GM19328 (cell line): ENCODE results near the gene CHPT1.

Experiments
- ATAC-seq: cut with Tn5 transposase; IDR thresholded peaks from one replicate; pipeline ENCODE4 v1.9.1; 2021; ENCODE audit warnings: mild to moderate bottlenecking, moderate library complexity; ENCODE audit not compliant: unreplicated experiment

The CHPT1 gene

DNA sequence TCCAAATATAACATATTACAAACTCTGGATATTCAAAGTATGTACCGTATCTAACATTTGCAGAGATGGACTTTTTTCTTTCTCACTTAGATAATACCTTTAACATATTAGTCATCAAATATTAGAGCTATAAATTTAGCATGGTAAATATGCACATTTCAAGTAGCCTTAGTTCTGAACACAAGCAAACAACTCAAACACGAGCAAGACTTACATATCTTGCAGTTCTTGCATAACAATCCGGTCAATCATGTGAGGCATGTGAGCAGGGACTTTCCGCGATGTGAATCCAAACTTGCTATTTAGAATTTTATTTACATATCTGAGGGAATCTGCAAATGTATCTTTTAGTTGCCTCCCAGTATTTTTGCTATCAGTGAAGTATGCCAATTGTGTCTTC lies 63.9 kb downstream of the CHPT1 start:
- no peak for ATAC-seq

DNA sequence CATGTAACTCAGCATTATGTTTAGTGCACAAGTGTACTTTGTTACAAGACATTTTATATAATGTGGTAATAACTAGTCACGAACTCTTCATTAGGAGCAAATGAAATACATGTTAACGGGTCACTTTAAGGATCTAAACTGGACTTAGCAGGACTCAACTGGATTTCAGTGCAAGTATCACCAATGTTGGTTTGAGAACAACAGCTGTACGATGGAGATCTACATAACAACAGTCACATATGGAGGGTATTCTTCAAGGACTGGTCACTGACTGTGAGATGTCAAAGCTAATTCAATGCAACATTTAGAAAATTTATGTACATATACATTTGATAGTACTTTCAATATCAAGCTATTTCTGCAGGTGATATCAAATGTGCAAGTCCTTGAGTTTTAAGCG lies 64.3 kb downstream of the CHPT1 start:
- ATAC-seq: no peak

DNA sequence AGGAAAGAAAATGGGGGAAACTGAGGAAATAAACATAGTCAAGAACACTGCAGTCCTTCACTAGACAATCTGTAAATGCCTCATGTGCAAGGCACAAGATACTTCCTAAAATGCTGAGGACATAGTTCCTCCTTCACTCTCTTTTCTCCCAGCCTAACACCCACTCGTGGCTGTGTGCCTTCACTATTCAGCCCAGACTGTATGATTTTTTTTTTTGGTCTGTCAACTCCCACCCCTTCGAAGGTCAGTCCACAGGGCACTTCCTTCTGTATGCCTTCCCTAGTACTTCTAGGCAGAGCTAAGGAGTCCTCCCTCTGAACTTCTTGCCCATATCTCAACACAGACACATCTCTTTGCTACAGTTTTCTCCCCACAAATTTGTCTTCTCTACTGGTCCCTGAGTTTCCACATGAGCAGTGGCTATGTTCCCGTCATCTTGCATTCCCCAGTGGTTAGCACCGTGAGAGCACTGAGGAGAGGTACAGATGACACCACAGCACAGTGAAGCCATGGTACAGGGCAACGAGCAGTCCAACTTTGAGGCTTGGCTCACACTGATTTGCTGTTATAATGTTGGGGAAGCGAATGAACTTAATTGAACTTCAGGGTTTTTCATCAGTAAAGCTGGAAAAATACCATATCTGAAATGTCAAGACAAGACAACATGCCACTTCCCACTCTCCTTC lies 65.9 kb downstream of the CHPT1 start:
- no peak for ATAC-seq

GRCh38 chr12:101764051-101764792 lies 66.8 kb downstream of the CHPT1 start:
- ATAC-seq: no peak

DNA sequence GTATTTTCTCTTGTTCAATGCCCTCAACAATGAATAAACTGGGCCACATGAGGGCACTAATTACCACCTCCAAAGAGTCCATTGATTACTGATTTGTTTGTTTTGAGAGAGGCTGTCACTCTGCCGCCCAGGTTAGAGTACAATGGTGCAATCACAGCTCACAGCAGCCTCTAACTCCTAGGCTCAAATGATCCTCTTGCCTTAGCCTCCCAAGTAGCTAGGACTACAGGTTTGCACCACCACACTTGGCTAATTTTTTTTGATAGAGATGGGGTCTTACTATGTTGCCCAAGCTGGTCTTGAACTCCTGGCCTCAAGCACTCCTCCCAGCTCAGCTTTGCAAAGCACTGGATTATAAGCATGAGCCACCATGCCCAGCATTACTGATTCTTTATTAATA lies 70.1 kb downstream of the CHPT1 start:
- ATAC-seq: no peak

- ATAC-seq: no peak
Measured at GRCh38 chr12:101768781-101769180, 71.3 kb downstream of the CHPT1 start.

DNA sequence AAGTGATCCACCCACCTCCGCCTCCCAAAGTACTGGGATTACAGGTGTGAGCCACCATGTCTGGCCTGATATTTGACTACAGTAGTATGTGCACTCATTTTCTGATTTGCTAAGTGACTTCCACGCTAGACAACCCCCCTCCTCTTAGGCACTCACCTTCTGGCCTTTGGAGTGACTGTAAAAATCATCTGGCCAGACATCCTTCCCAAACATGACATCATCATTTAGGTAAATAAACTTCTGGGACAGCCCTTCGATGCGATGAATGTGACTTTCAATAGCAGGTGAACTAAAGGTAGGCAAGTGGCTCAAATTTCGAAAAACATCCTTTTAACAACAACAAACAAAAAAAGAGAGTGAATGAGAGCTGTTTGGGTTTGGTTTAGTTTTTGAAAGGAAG lies 72.4 kb downstream of the CHPT1 start:
- ATAC-seq: no peak

DNA sequence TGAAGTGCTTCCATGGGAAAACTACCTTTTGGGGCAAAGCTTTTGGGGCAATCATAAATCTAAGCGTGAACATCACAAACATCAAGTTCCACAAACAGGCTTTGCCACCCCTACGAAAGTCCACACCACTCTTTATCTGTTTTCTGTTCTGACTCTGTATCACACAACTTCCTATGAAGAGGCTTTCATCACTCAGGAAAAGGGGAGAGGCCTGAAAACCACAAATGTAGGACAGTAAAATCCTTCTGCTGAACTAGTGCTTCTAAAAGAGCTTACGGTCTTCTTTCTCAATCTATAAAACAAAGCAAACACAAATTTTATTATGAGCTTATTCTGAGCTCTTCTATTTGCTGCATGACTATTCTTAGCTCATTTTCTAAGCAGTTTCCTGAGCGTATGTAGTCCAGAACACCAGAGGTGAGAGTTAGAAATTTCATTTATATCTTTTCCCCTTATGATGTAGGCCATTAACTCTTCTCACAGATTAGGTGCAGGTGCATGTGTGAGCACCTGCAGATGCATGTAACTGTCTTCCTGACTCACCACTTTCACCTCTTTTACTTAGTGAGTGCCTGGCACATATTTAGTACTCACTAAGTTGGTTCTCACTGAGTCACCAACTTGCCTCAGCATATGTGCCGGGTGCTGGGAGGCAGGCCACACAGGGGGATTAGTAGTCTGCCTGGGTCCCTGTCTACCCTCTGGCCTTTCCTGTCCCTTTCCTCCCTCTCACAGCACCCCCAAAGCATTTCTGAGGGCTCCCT lies 74.8 kb downstream of the CHPT1 start:
- no peak for ATAC-seq

DNA sequence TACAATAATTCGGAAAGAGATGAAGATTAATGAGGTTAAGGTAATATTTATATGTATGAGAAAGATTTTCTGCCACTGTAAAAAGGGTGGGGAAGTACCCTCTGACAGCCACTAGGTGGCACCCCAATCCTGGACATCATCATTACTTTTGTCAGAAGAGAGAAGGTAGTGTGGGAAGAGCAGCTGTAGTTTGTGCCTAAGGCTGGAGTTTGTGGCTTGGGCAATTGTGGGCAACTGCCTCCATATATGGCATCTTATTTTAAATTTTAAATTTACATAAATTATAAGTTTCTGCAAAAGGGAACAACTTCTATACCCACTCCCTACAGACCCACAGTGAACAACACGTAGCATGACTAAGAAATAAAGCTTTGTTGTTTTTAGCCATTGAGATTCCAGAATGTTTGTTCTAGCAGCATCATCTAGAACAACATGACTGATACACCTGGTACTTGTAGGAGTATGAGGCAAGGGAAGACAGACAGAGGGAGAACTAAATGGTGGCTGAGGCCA lies 76.3 kb downstream of the CHPT1 start:
- no peak for ATAC-seq

DNA sequence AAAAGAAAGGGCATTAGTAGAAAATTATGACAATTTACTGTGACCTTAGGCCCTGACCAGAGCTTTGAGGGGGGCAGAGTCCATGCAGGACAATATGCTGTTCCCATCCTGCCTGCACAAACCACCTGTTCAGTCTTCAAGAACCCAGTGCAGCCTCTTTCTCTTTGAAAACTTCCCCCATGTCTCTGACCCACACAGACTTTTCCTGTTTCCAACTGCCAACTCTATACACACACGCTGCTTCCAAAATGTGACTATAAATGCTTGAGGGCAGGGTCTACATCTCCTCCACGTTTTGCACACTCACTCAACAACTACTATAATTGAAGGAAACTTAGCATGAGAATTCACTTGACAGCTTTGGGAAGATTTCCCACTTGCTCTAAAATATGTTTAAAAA lies 78.4 kb downstream of the CHPT1 start:
- no peak for ATAC-seq

DNA sequence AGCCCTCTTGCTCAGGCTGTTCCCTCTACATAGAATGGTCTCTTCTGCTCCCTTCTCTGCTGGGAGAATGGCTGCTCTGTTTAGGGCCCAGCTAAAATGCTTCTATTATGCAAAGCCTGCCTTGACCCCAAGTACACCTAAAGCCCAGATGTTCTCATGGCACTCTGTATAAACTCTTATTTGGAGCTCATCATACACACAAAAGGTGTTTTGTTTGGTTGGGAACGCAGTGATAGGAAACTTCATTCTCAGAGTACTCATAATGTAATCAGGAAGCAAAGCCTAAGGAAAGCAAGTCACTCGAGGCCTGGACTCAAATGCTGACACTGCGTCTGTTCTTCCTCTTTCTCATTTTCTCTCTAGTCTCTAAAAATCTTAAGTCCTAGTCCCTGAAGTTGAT lies 80.0 kb downstream of the CHPT1 start:
- ATAC-seq: no peak

- ATAC-seq: no peak
Measured at GRCh38 chr12:101777978-101778377, 80.5 kb downstream of the CHPT1 start.
